HepG2 (cell line): ENCODE data around the gene ZNF865. TPM values are rescaled to one million over a fixed set of nuclear protein-coding genes. Genes with fewer than 3 reads are reported as not detected.

Experiments
- ATF7 ChIP-seq, 2 experiments: fragments of 450-650 bp in 1 of 2; sonication (generic) in 1 of 2; formaldehyde crosslinking in 1 of 2; IDR thresholded peaks; 2 replicates each; pipeline versions ENCODE4 v1.4.0 to v1.6.1; 2016 to 2020; ENCODE audit warnings: antibody characterized with exemption in 1 of 2, mild to moderate bottlenecking in 1 of 2, missing genetic modification reagents in 1 of 2
- ATF7-NPFF ChIP-seq: sonication (generic); formaldehyde crosslinking; IDR thresholded peaks from 2 replicates; pipeline ENCODE4 v1.8.1; 2023; ENCODE audit warnings: mild to moderate bottlenecking, low read depth, missing genetic modification reagents, moderate library complexity
- BRCA1 ChIP-seq: sonication (generic); formaldehyde crosslinking; IDR thresholded peaks from 2 replicates; pipeline ENCODE4 v1.4.0; 2020; ENCODE audit warnings: missing genetic modification reagents
- ELF3 ChIP-seq: IDR thresholded peaks from 2 replicates; pipeline ENCODE4 v1.6.1; 2016; ENCODE audit warnings: missing genetic modification reagents, missing compliant biosample characterization
- FOXM1 ChIP-seq: sonication (generic); formaldehyde crosslinking; IDR thresholded peaks from 2 replicates; pipeline ENCODE4 v1.5.0; 2020; ENCODE audit warnings: missing genetic modification reagents
- KLF16 ChIP-seq, 2 experiments: sonication (generic) in 1 of 2; formaldehyde crosslinking in 1 of 2; IDR thresholded peaks; 2 replicates each; pipeline versions ENCODE4 v1.6.1 to v1.8.0; 2016 to 2023; ENCODE audit warnings: missing genetic modification reagents in 2 of 2, missing compliant biosample characterization in 1 of 2
- MEIS1 ChIP-seq: sonication (generic); formaldehyde crosslinking; IDR thresholded peaks from 2 replicates; pipeline ENCODE4 v1.9.0; 2021; ENCODE audit warnings: mild to moderate bottlenecking, missing genetic modification reagents, moderate library complexity, borderline replicate concordance
- MYPOP ChIP-seq: sonication (generic); formaldehyde crosslinking; IDR thresholded peaks from 2 replicates; pipeline ENCODE4 v1.8.1; 2023; ENCODE audit warnings: mild to moderate bottlenecking, moderate library complexity, missing genetic modification reagents
- NR2C2 ChIP-seq: sonication (generic); formaldehyde crosslinking; IDR thresholded peaks from 2 replicates; pipeline ENCODE4 v1.4.0; 2020; ENCODE audit warnings: missing genetic modification reagents, mild to moderate bottlenecking, moderate library complexity, borderline replicate concordance
- PPARG ChIP-seq: conservative IDR thresholded peaks from 2 replicates; pipeline ENCODE4 v1.6.1; 2016; ENCODE audit warnings: missing biosample characterization, missing genetic modification reagents
- RBFOX2 ChIP-seq: fragments of 200-400 bp; formaldehyde crosslinking; IDR thresholded peaks from 2 replicates; pipeline ENCODE4 v1.6.1; 2017; ENCODE audit warnings: low read depth, mild to moderate bottlenecking, low read length
- SIN3A ChIP-seq: IDR thresholded peaks from 2 replicates; pipeline ENCODE4 v1.6.1; 2011; ENCODE audit warnings: low read depth, mild to moderate bottlenecking, control low read depth, low read length, borderline replicate concordance
- SMARCE1 ChIP-seq: fragments of 450-650 bp; IDR thresholded peaks from 2 replicates; pipeline ENCODE4 v1.6.1; 2017; ENCODE audit warnings: borderline replicate concordance
- ZFAT ChIP-seq: sonication (generic); formaldehyde crosslinking; conservative IDR thresholded peaks from 2 replicates; pipeline ENCODE4 v1.8.1; 2023; ENCODE audit warnings: missing genetic modification reagents, inconsistent platforms
- ZKSCAN8 ChIP-seq: IDR thresholded peaks from 2 replicates; pipeline ENCODE4 v1.6.1; 2016; ENCODE audit warnings: borderline replicate concordance, missing genetic modification reagents, missing compliant biosample characterization
- ZNF354B ChIP-seq: sonication (generic); formaldehyde crosslinking; IDR thresholded peaks from 2 replicates; pipeline ENCODE4 v1.8.0; 2022; ENCODE audit warnings: mild to moderate bottlenecking, missing genetic modification reagents
- ZNF552 ChIP-seq: sonication (generic); formaldehyde crosslinking; IDR thresholded peaks from 2 replicates; pipeline ENCODE4 v1.9.0; 2022; ENCODE audit warnings: missing genetic modification reagents, mild to moderate bottlenecking, borderline replicate concordance
- ZNF562 ChIP-seq: sonication (generic); formaldehyde crosslinking; IDR thresholded peaks from 2 replicates; pipeline ENCODE4 v1.8.0; 2022; ENCODE audit warnings: missing genetic modification reagents, borderline replicate concordance
- ZNF597 ChIP-seq: sonication (generic); formaldehyde crosslinking; IDR thresholded peaks from 2 replicates; pipeline ENCODE4 v1.5.0; 2020; ENCODE audit warnings: missing genetic modification reagents
- ZNF780A ChIP-seq: sonication (generic); formaldehyde crosslinking; IDR thresholded peaks from 2 replicates; pipeline ENCODE4 v1.8.0; 2022; ENCODE audit warnings: mild to moderate bottlenecking, missing genetic modification reagents, moderate library complexity
- polyA plus RNA-seq, 8 experiments: library from polyadenylated mRNA; depleted of rRNA in 3 of 8; stranded (reverse) in 7 of 8; unstranded in 1 of 8; fragments of >200 nt; fragmentation: Illumina TruSeq in 4 of 8; extraction: Trizol in 4 of 8; gene quantifications; 2 replicates each; pipeline versions ENCODE4 v1.2.1 to v1.2.3, GENCODE V29; 2011 to 2016; ENCODE audit warnings: low read depth in 4 of 8, missing spikeins in 1 of 8, mixed read lengths in 1 of 8; ENCODE audit not compliant: insufficient read depth in 1 of 8
- total RNA-seq, 5 experiments: library from RNA; depleted of rRNA; stranded (reverse); fragments of >200 nt; fragmentation: Illumina TruSeq; extraction: Trizol; gene quantifications; 2 replicates each; pipeline ENCODE4 v1.2.3, GENCODE V29; 2016; ENCODE audit warnings: low read depth in 1 of 5
- TF ChIP-seq, protein P1 (sequence below): sonication (generic); formaldehyde crosslinking; IDR thresholded peaks from 2 replicates; pipeline ENCODE4 v1.4.0; 2020; ENCODE audit warnings: low read depth, mild to moderate bottlenecking, missing genetic modification reagents
- TF ChIP-seq, protein P2 (sequence below): sonication (generic); formaldehyde crosslinking; IDR thresholded peaks from 2 replicates; pipeline ENCODE4; 2020; ENCODE audit warnings: missing genetic modification reagents, mild to moderate bottlenecking, borderline replicate concordance
- TF ChIP-seq, protein P3 (sequence below): sonication (generic); formaldehyde crosslinking; conservative IDR thresholded peaks from 2 replicates; pipeline ENCODE4 v1.5.0; 2020; ENCODE audit warnings: missing genetic modification reagents

Gene ZNF865
- total and polyA plus RNA-seq, 2 of the 13 experiments (the other 11 are each of a cell fraction or from before 2014, with no cell fraction given) = 0.93 to 1.0 TPM

DNA sequence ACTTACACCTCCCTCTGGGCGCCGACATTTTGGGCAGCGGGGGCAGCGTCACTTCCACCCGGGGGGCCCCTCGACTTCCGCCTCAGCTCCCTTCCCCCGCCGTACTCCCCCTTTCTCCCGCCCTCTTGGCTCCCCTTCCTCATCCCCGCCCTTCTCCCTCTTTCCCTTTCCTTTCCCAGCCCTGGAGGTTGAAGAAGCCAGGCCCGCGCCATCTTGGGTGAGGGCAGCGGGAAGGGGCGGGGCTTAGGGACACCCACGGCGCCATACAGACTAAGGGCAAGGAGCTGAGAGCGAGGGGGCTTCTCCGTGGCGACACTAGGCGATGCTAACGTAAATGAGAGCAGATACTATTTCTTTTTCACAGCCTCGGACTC, 6.0 kb upstream of the ZNF865 start, which contains the start of gene FIZ1 (continued):
- TF ChIP-seq, protein P1, sequence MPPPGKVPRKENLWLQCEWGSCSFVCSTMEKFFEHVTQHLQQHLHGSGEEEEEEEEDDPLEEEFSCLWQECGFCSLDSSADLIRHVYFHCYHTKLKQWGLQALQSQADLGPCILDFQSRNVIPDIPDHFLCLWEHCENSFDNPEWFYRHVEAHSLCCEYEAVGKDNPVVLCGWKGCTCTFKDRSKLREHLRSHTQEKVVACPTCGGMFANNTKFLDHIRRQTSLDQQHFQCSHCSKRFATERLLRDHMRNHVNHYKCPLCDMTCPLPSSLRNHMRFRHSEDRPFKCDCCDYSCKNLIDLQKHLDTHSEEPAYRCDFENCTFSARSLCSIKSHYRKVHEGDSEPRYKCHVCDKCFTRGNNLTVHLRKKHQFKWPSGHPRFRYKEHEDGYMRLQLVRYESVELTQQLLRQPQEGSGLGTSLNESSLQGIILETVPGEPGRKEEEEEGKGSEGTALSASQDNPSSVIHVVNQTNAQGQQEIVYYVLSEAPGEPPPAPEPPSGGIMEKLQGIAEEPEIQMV (CRISPR knock-in tag) = peak; percentile 52; the same call in 1 of the 2 replicates
- TF ChIP-seq ATF7-NPFF (CRISPR knock-in tag) = no peak
- peak; percentile 85 for TF ChIP-seq ELF3 (CRISPR knock-in tag)
- TF ChIP-seq, protein P2, sequence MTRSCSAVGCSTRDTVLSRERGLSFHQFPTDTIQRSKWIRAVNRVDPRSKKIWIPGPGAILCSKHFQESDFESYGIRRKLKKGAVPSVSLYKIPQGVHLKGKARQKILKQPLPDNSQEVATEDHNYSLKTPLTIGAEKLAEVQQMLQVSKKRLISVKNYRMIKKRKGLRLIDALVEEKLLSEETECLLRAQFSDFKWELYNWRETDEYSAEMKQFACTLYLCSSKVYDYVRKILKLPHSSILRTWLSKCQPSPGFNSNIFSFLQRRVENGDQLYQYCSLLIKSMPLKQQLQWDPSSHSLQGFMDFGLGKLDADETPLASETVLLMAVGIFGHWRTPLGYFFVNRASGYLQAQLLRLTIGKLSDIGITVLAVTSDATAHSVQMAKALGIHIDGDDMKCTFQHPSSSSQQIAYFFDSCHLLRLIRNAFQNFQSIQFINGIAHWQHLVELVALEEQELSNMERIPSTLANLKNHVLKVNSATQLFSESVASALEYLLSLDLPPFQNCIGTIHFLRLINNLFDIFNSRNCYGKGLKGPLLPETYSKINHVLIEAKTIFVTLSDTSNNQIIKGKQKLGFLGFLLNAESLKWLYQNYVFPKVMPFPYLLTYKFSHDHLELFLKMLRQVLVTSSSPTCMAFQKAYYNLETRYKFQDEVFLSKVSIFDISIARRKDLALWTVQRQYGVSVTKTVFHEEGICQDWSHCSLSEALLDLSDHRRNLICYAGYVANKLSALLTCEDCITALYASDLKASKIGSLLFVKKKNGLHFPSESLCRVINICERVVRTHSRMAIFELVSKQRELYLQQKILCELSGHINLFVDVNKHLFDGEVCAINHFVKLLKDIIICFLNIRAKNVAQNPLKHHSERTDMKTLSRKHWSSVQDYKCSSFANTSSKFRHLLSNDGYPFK = peak; percentile 99
- no peak for TF ChIP-seq ZNF354B
- TF ChIP-seq KLF16 (CRISPR knock-in tag; IDR thresholded peaks at IDR 0.05) = no peak; a peak in 1 of 4 replicates
- no peak for TF ChIP-seq BRCA1
- TF ChIP-seq ZNF562 (CRISPR knock-in tag) = no peak
- peak; percentile 61; the same call in 1 of the 2 replicates for TF ChIP-seq MYPOP (CRISPR knock-in tag)
- TF ChIP-seq ATF7 (IDR thresholded peaks at IDR 0.05) = no peak
- TF ChIP-seq ATF7 (CRISPR knock-in tag; IDR thresholded peaks at IDR 0.05) = no peak
- TF ChIP-seq NR2C2 (CRISPR knock-in tag) = peak; percentile 97
- TF ChIP-seq RBFOX2 = peak; percentile 55
- TF ChIP-seq ZNF552 (CRISPR knock-in tag) = no peak
- TF ChIP-seq SMARCE1 = no peak
- TF ChIP-seq, protein P3, sequence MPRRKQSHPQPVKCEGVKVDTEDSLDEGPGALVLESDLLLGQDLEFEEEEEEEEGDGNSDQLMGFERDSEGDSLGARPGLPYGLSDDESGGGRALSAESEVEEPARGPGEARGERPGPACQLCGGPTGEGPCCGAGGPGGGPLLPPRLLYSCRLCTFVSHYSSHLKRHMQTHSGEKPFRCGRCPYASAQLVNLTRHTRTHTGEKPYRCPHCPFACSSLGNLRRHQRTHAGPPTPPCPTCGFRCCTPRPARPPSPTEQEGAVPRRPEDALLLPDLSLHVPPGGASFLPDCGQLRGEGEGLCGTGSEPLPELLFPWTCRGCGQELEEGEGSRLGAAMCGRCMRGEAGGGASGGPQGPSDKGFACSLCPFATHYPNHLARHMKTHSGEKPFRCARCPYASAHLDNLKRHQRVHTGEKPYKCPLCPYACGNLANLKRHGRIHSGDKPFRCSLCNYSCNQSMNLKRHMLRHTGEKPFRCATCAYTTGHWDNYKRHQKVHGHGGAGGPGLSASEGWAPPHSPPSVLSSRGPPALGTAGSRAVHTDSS = no peak
- no peak for TF ChIP-seq ZNF597
- no peak for TF ChIP-seq FOXM1 (CRISPR knock-in tag)
- TF ChIP-seq ZFAT = no peak
- TF ChIP-seq MEIS1 (CRISPR knock-in tag) = peak; percentile 42; the same call in 1 of the 2 replicates
- TF ChIP-seq ZNF780A (CRISPR knock-in tag) = no peak
- no peak for TF ChIP-seq SIN3A
- peak; percentile 37; the same call in 1 of the 2 replicates for TF ChIP-seq ZKSCAN8 (CRISPR knock-in tag)
- TF ChIP-seq PPARG (CRISPR knock-in tag) = no peak
